A673 (cell line): Measurements from ENCODE around the gene TMEM208.

ENCODE experiments used
- CTCF ChIP-seq: fragments of 300-800, 200-600 bp; sonication (generic); conservative IDR thresholded peaks from 2 replicates; pipeline ENCODE4 v1.5.1; 2017; ENCODE audit warnings: low read depth, mild to moderate bottlenecking, antibody characterized with exemption, low read length, moderate library complexity, mixed read lengths
- EZH2 ChIP-seq: fragments of 200-600 bp; sonication (generic); IDR thresholded peaks from 2 replicates; pipeline ENCODE4 v1.6.1; 2017; ENCODE audit warnings: borderline replicate concordance, low read depth, mild to moderate bottlenecking, mixed read lengths, antibody characterized with exemption, low read length; ENCODE audit not compliant: poor library complexity, severe bottlenecking

GRCh38 chr16:67235816-67236562 lies 9.1 kb downstream of the TMEM208 start:
- TF ChIP-seq EZH2 (no peak), CTCF (no peak)
